H1 (cell line): Measurements from ENCODE around the gene TRIM68. TPM values are rescaled to one million over a fixed set of nuclear protein-coding genes. Genes with fewer than 3 reads are reported as not detected.

Source experiments
- CTCF ChIA-PET: fragments of 300-600 bp; sonication (Branson Sonifier 250); formaldehyde crosslinking; loops from one replicate; lab custom pipeline; 2021; ENCODE audit not compliant: partially characterized antibody; lab: Charles Lee
- POLR2A ChIA-PET: fragments of 300-600 bp; sonication (Branson Sonifier 250); formaldehyde crosslinking; loops from one replicate; lab custom pipeline; 2021; ENCODE audit warnings: inconsistent platforms; ENCODE audit not compliant: partially characterized antibody; lab: Charles Lee
- DNase-seq, 2 experiments: peaks; one replicate each; pipeline versions ENCODE4 v3.0.0 to v3.0.0-alpha.2; 2010 to 2022; ENCODE audit warnings: low spot score in 2 of 2, low read depth in 1 of 2, mixed read lengths in 1 of 2
- FAIRE-seq: peaks from 2 replicates; lab custom pipeline; 2011; peaks lifted over from hg19 to GRCh38; lab: Jason Lieb, UNC
- H2AFZ ChIP-seq: 2 replicates; pipeline ENCODE4 v1.8.1; 2012; ENCODE audit warnings: low read length, inconsistent platforms
- H2AK5ac ChIP-seq: 2 replicates; pipeline ENCODE4 v1.6.1; 2013; ENCODE audit warnings: low read depth, low read length
- H2BK120ac ChIP-seq: replicated peaks from 2 replicates; pipeline ENCODE3; 2013; ENCODE audit warnings: low read depth, low read length, inconsistent platforms
- H2BK12ac ChIP-seq: 2 replicates; pipeline ENCODE4 v1.6.1; 2013; ENCODE audit warnings: low read depth, low read length
- H2BK15ac ChIP-seq: 2 replicates; pipeline ENCODE4 v1.6.1; 2013; ENCODE audit warnings: low read length
- H2BK20ac ChIP-seq: 2 replicates; pipeline ENCODE4 v1.6.1; 2013; ENCODE audit warnings: low read length
- H2BK5ac ChIP-seq: 2 replicates; pipeline ENCODE4 v1.6.1; 2013; ENCODE audit warnings: low read depth, low read length
- H3K14ac ChIP-seq: 2 replicates; pipeline ENCODE4 v1.6.1; 2013; ENCODE audit warnings: inconsistent platforms; ENCODE audit not compliant: insufficient read length
- H3K18ac ChIP-seq: 2 replicates; pipeline ENCODE4 v1.6.1; 2013; ENCODE audit warnings: low read length; ENCODE audit errors: extremely low read depth
- H3K23ac ChIP-seq: 2 replicates; pipeline ENCODE4 v1.6.1; 2013; ENCODE audit warnings: inconsistent platforms; ENCODE audit not compliant: insufficient read length
- H3K23me2 ChIP-seq: 2 replicates; pipeline ENCODE4 v1.6.1; 2013; ENCODE audit warnings: low read depth, low read length
- H3K27ac ChIP-seq: 2 replicates; pipeline ENCODE4 v1.6.1; 2011; ENCODE audit warnings: low read depth, low read length, inconsistent platforms
- H3K27me3 ChIP-seq, 4 experiments: replicated peaks in 1 of 4; 1 replicate in 1 of 4; 2 replicates in 3 of 4; pipeline versions ENCODE4 v1.6.1 to v1.8.1; 2011 to 2013; ENCODE audit warnings: low read length in 3 of 4, mild to moderate bottlenecking in 3 of 4, inconsistent platforms in 2 of 4, mixed read lengths in 2 of 4, moderate library complexity in 1 of 4; ENCODE audit not compliant: control insufficient read depth in 3 of 4, insufficient read depth in 3 of 4; ENCODE audit errors: extremely low read depth in 1 of 4
- H3K36me3 ChIP-seq, 4 experiments: 2 replicates each; pipeline versions ENCODE4 v1.6.1 to v1.8.1; 2011 to 2013; ENCODE audit warnings: mild to moderate bottlenecking in 4 of 4, low read length in 3 of 4, moderate library complexity in 2 of 4, control low read depth in 1 of 4, inconsistent platforms in 1 of 4; ENCODE audit not compliant: insufficient read depth in 4 of 4, control insufficient read depth in 2 of 4
- H3K4ac ChIP-seq: replicated peaks from 2 replicates; pipeline ENCODE3; 2013; ENCODE audit warnings: low read length, low read depth, mixed read lengths, inconsistent platforms; ENCODE audit not compliant: insufficient read length
- H3K4me1 ChIP-seq, 4 experiments: replicated peaks in 1 of 4; 1 replicate in 1 of 4; 2 replicates in 3 of 4; pipeline versions ENCODE4 v1.6.1 to v1.8.1; 2011 to 2013; ENCODE audit warnings: low read length in 3 of 4, inconsistent platforms in 2 of 4, mixed read lengths in 1 of 4; ENCODE audit not compliant: insufficient read depth in 4 of 4, control insufficient read depth in 3 of 4
- H3K4me2 ChIP-seq, 2 experiments: 2 replicates each; pipeline versions ENCODE4 v1.6.1 to v1.8.1; 2011 to 2013; ENCODE audit warnings: low read depth in 2 of 2, low read length in 2 of 2, control low read depth in 1 of 2, inconsistent platforms in 1 of 2, mild to moderate bottlenecking in 1 of 2; ENCODE audit not compliant: insufficient read depth in 1 of 2
- H3K4me3 ChIP-seq, 4 experiments: fragments of 200-600, 300-600 bp in 1 of 4; sonication (generic), shearing (Covaris generic), sonication (Bioruptor Twin) in 1 of 4; 2 replicates each; pipeline versions ENCODE4 v1.5.1 to v1.8.1; 2011 to 2016; ENCODE audit warnings: low read length in 4 of 4, low read depth in 3 of 4, control low read depth in 2 of 4, inconsistent platforms in 2 of 4, mild to moderate bottlenecking in 2 of 4, mixed read lengths in 1 of 4, moderate library complexity in 1 of 4; ENCODE audit not compliant: insufficient read depth in 2 of 4; ENCODE audit errors: extremely low read depth in 1 of 4
- H3K56ac ChIP-seq: replicated peaks from 2 replicates; pipeline ENCODE3; 2013; ENCODE audit warnings: low read depth, mild to moderate bottlenecking, mixed read lengths, low read length, inconsistent platforms; ENCODE audit not compliant: insufficient read length
- H3K79me1 ChIP-seq: 2 replicates; pipeline ENCODE4 v1.6.1; 2013; ENCODE audit warnings: low read depth, low read length, control low read depth
- H3K79me2 ChIP-seq, 2 experiments: 2 replicates each; pipeline versions ENCODE4 v1.6.1 to v1.8.1; 2012 to 2013; ENCODE audit warnings: low read length in 2 of 2, mild to moderate bottlenecking in 2 of 2, inconsistent platforms in 1 of 2; ENCODE audit not compliant: insufficient read depth in 2 of 2, control insufficient read depth in 1 of 2
- H3K9ac ChIP-seq, 4 experiments: replicated peaks in 1 of 4; 1 replicate in 1 of 4; 2 replicates in 3 of 4; pipeline versions ENCODE4 v1.6.1 to v1.8.1; 2011 to 2013; ENCODE audit warnings: low read depth in 3 of 4, low read length in 3 of 4, control low read depth in 2 of 4, mild to moderate bottlenecking in 2 of 4, moderate library complexity in 2 of 4, inconsistent platforms in 1 of 4; ENCODE audit errors: extremely low read depth in 1 of 4
- H3K9me3 ChIP-seq, 2 experiments: 2 replicates each; pipeline versions ENCODE4 v1.6.1 to v1.8.1; 2012 to 2013; ENCODE audit warnings: mild to moderate bottlenecking in 2 of 2, moderate library complexity in 2 of 2, control low read depth in 1 of 2, inconsistent platforms in 1 of 2, low read depth in 1 of 2, low read length in 1 of 2, mixed read lengths in 1 of 2; ENCODE audit not compliant: insufficient read depth in 2 of 2
- H4K20me1 ChIP-seq, 2 experiments: replicated peaks in 1 of 2; 2 replicates each; pipeline versions ENCODE3 to v1.8.1; 2011 to 2013; ENCODE audit warnings: inconsistent platforms in 2 of 2, low read length in 2 of 2, mild to moderate bottlenecking in 1 of 2; ENCODE audit not compliant: insufficient read depth in 2 of 2, control insufficient read depth in 1 of 2
- H4K5ac ChIP-seq: 2 replicates; pipeline ENCODE4 v1.6.1; 2013; ENCODE audit warnings: low read length, low read depth, mixed read lengths, inconsistent platforms; ENCODE audit not compliant: insufficient read length
- H4K8ac ChIP-seq: 2 replicates; pipeline ENCODE4 v1.8.0; 2013; ENCODE audit warnings: mild to moderate bottlenecking, moderate library complexity, low read length, inconsistent platforms; ENCODE audit not compliant: insufficient read depth; ENCODE audit errors: extremely low read depth
- H4K91ac ChIP-seq: replicated peaks from 2 replicates; pipeline ENCODE3; 2013; ENCODE audit warnings: low read length, mixed read lengths, inconsistent platforms; ENCODE audit not compliant: insufficient read length
- WGBS, 2 experiments: shearing (Covaris generic) in 1 of 2; methylation state at CpG; one replicate each; pipeline versions ENCODE4 v1.1.6 to v1.1.7; 2013 to 2015; ENCODE audit warnings: low lambda C conversion rate in 2 of 2, mixed read lengths in 2 of 2, inconsistent platforms in 1 of 2, low coverage in 1 of 2, missing lambda C conversion rate in 1 of 2; ENCODE audit not compliant: insufficient replicate concordance in 2 of 2, insufficient coverage in 1 of 2, insufficient read length in 1 of 2; ENCODE audit errors: extremely low coverage in 1 of 2, missing lambda C conversion rate in 1 of 2; 5-methylcytosine and 5-hydroxymethylcytosine counted together
- polyA plus RNA-seq, 7 experiments: library from polyadenylated mRNA; depleted of rRNA in 3 of 7; stranded (reverse) in 5 of 7; unstranded in 2 of 7; fragments of >200 nt in 5 of 7; fragments of 200-250 nt in 2 of 7; gene quantifications; 1 replicate in 5 of 7; 2 replicates in 1 of 7; 4 replicates in 1 of 7; pipeline versions ENCODE4 v1.2.1 to v1.2.3, GENCODE V29; 2011 to 2013; ENCODE audit warnings: missing spikeins in 2 of 7, mixed read lengths in 2 of 7
- total RNA-seq: library from RNA; stranded (reverse); fragmentation: NEBNext Ultra II Directional; extraction: Animal tissue kit (Norgen Biotek cat#: 25700); gene quantifications from 2 replicates; pipeline ENCODE4 v1.2.1, GENCODE V29; 2021

TRIM68 gene
- total and polyA plus RNA-seq, 2 of the 8 experiments (the other 6 are each of a cell fraction or from before 2014, with no cell fraction given): 3.4 to 5.7 TPM

GRCh38 chr11:4559527-4560440 is 48.2 kb downstream of the TRIM68 start:
- no peak overlapping the region for H2BK120ac ChIP-seq
- ChIA-PET POLR2A (no interaction called here), CTCF (interaction anchor here (0.6 to 2.6 kb wide), 7 partner anchors 8 to 1819 kb away, joined by 3 to 12 read pairs (median 4); no protein-coding TSS in a partner anchor)
- no peak for DNase-seq
- no peak overlapping the region for H2BK15ac ChIP-seq
- no peak overlapping the region for H3K23ac ChIP-seq
- FAIRE-seq: no peak
- no peak overlapping the region for H2AK5ac ChIP-seq
- H3K27me3 ChIP-seq: no peaks in the 10 kb centered on the region
- H4K20me1 ChIP-seq: no peaks in the 10 kb centered on the region
- H2BK20ac ChIP-seq: no peak overlapping the region
- no peaks in the 10 kb centered on the region for H3K36me3 ChIP-seq
- H3K9me3 ChIP-seq: no peaks in the 10 kb centered on the region
- no peak overlapping the region for H3K4me3 ChIP-seq
- H3K79me2 ChIP-seq: no peaks in the 10 kb centered on the region
- H3K14ac ChIP-seq: no peak overlapping the region
- no peak overlapping the region for H4K8ac ChIP-seq
- no peak overlapping the region for H3K56ac ChIP-seq
- no peak overlapping the region; the same call in 1 of the 2 replicates for H2AFZ ChIP-seq
- H3K9ac ChIP-seq: no peak overlapping the region
- H4K91ac ChIP-seq: no peak overlapping the region
- no peak overlapping the region for H3K4me2 ChIP-seq
- no peak overlapping the region for H2BK5ac ChIP-seq
- H2BK12ac ChIP-seq: no peak overlapping the region
- 91% methylated on average over 8 of the region's 8 CpGs; no CpG with 5 or more reads in 1 of the 2 experiments for WGBS, 2 experiments
- peaks cover 0 to 3% (median 2%) of the 10 kb centered on the region in 4 experiments; a peak in 3 of 7 replicates for H3K4me1 ChIP-seq
- H3K79me1 ChIP-seq: no peaks in the 10 kb centered on the region
- no peaks in the 10 kb centered on the region for H3K23me2 ChIP-seq
- H4K5ac ChIP-seq: no peak overlapping the region
- H3K18ac ChIP-seq: no peak overlapping the region
- no peak overlapping the region for H3K27ac ChIP-seq
- H3K4ac ChIP-seq: no peak overlapping the region
